ENCODE results near the gene KRTAP26-1.

The KRTAP26-1 gene

GRCh38 chr21:30320215-30320614, at the start of gene KRTAP26-1:
Gene KRTAP26-1, minus strand, starts transcription at chr21:30320315. Its CDS starts 280 bp downstream, at chr21:30320035.
- H3K4me3 Mint-ChIP-seq: no peak within 1 kb of the TSS
- H3K27ac Mint-ChIP-seq (ENCODE audit: low read depth): no peak within 1 kb of the TSS
- DNase-seq (ENCODE audit: low spot score in 2 of 2) (no peak), ATAC-seq (replicated peaks; ENCODE audit: extremely low read depth, poor library complexity, severe bottlenecking) (no peak)
- H3K9me3 Mint-ChIP-seq: peaks cover 11% of the 10 kb centered on the region
- no peaks in the 10 kb centered on the region for H3K27me3 Mint-ChIP-seq
- H3K4me1 Mint-ChIP-seq: no peaks in the 10 kb centered on the region
- H3K36me3 Mint-ChIP-seq (ENCODE audit: insufficient read depth): no peaks in the 10 kb centered on the region

GRCh38 chr21:30355906-30356305, 35.8 kb upstream of the KRTAP26-1 start:
- H3K9me3 Mint-ChIP-seq: peaks cover 5% of the 10 kb centered on the region
- DNase-seq (ENCODE audit: low spot score in 2 of 2) (no peak), ATAC-seq (replicated peaks; ENCODE audit: extremely low read depth, poor library complexity, severe bottlenecking) (no peak)
- no peak overlapping the region for H3K4me3 Mint-ChIP-seq
- H3K4me1 Mint-ChIP-seq: no peaks in the 10 kb centered on the region
- no peaks in the 10 kb centered on the region for H3K36me3 Mint-ChIP-seq (ENCODE audit: insufficient read depth)
- no peaks in the 10 kb centered on the region for H3K27me3 Mint-ChIP-seq
- no peak overlapping the region for H3K27ac Mint-ChIP-seq (ENCODE audit: low read depth)

- Mint-ChIP-seq H3K27me3 (no peaks in the 10 kb centered on the region), H3K4me3 (no peak overlapping the region), H3K9me3 (peaks cover 5% of the 10 kb centered on the region), H3K27ac (ENCODE audit: low read depth) (no peak overlapping the region), H3K36me3 (ENCODE audit: insufficient read depth) (no peaks in the 10 kb centered on the region), H3K4me1 (no peaks in the 10 kb centered on the region)
- ATAC-seq (replicated peaks; ENCODE audit: extremely low read depth, poor library complexity, severe bottlenecking) (no peak), DNase-seq (ENCODE audit: low spot score in 2 of 2) (no peak)
These were observed 34.3 kb upstream of the KRTAP26-1 start for GRCh38 chr21:30354308-30355005.

- no peak overlapping the region for H3K4me3 Mint-ChIP-seq
- ATAC-seq (replicated peaks; ENCODE audit: extremely low read depth, poor library complexity, severe bottlenecking) (no peak), DNase-seq (ENCODE audit: low spot score in 2 of 2) (no peak)
- H3K4me1 Mint-ChIP-seq: no peaks in the 10 kb centered on the region
- no peaks in the 10 kb centered on the region for H3K36me3 Mint-ChIP-seq (ENCODE audit: insufficient read depth)
- H3K27ac Mint-ChIP-seq (ENCODE audit: low read depth): no peak overlapping the region
- peaks cover 11% of the 10 kb centered on the region for H3K9me3 Mint-ChIP-seq
- no peaks in the 10 kb centered on the region for H3K27me3 Mint-ChIP-seq
These were observed 31.4 kb upstream of the KRTAP26-1 start for GRCh38 chr21:30351534-30351933.

- ATAC-seq (replicated peaks; ENCODE audit: extremely low read depth, poor library complexity, severe bottlenecking) (no peak), DNase-seq (ENCODE audit: low spot score in 2 of 2) (no peak)
- Mint-ChIP-seq H3K4me1 (no peaks in the 10 kb centered on the region), H3K27ac (ENCODE audit: low read depth) (no peak overlapping the region), H3K27me3 (no peaks in the 10 kb centered on the region), H3K4me3 (no peak overlapping the region), H3K36me3 (ENCODE audit: insufficient read depth) (no peaks in the 10 kb centered on the region), H3K9me3 (peaks cover 9% of the 10 kb centered on the region)
These were observed 29.5 kb upstream of the KRTAP26-1 start for GRCh38 chr21:30349572-30349971.

- H3K36me3 Mint-ChIP-seq (ENCODE audit: insufficient read depth): no peaks in the 10 kb centered on the region
- DNase-seq (ENCODE audit: low spot score in 2 of 2) (no peak), ATAC-seq (replicated peaks; ENCODE audit: extremely low read depth, poor library complexity, severe bottlenecking) (no peak)
- H3K4me3 Mint-ChIP-seq: no peak within 1 kb of the TSS
- H3K27me3 Mint-ChIP-seq: no peaks in the 10 kb centered on the region
- no peak within 1 kb of the TSS for H3K27ac Mint-ChIP-seq (ENCODE audit: low read depth)
- H3K4me1 Mint-ChIP-seq: no peaks in the 10 kb centered on the region
- H3K9me3 Mint-ChIP-seq: peaks cover 6% of the 10 kb centered on the region
These were observed 28.4 kb upstream of the KRTAP26-1 start, which contains the start of gene KRTAP23-1 for GRCh38 chr21:30348506-30348905. Gene KRTAP23-1, minus strand, starts transcription at chr21:30348606. Its CDS starts 0 bp downstream, at chr21:30348606.

GRCh38 chr21:30345014-30345413, 24.9 kb upstream of the KRTAP26-1 start:
- no peaks in the 10 kb centered on the region for H3K4me1 Mint-ChIP-seq
- H3K27ac Mint-ChIP-seq (ENCODE audit: low read depth): no peak overlapping the region
- ATAC-seq (replicated peaks; ENCODE audit: extremely low read depth, poor library complexity, severe bottlenecking) (no peak), DNase-seq (ENCODE audit: low spot score in 2 of 2) (no peak)
- peaks cover 6% of the 10 kb centered on the region for H3K9me3 Mint-ChIP-seq
- H3K36me3 Mint-ChIP-seq (ENCODE audit: insufficient read depth): no peaks in the 10 kb centered on the region
- H3K4me3 Mint-ChIP-seq: no peak overlapping the region
- no peaks in the 10 kb centered on the region for H3K27me3 Mint-ChIP-seq

GRCh38 chr21:30340714-30341573, 20.8 kb upstream of the KRTAP26-1 start:
- DNase-seq (ENCODE audit: low spot score in 2 of 2) (no peak), ATAC-seq (replicated peaks; ENCODE audit: extremely low read depth, poor library complexity, severe bottlenecking) (no peak)
- H3K4me1 Mint-ChIP-seq: no peaks in the 10 kb centered on the region

GRCh38 chr21:30338717-30339116, 18.6 kb upstream of the KRTAP26-1 start:
- ATAC-seq (replicated peaks; ENCODE audit: extremely low read depth, poor library complexity, severe bottlenecking) (no peak), DNase-seq (ENCODE audit: low spot score in 2 of 2) (no peak)
- H3K36me3 Mint-ChIP-seq (ENCODE audit: insufficient read depth): no peaks in the 10 kb centered on the region
- no peaks in the 10 kb centered on the region for H3K27me3 Mint-ChIP-seq
- H3K4me3 Mint-ChIP-seq: no peak overlapping the region
- H3K4me1 Mint-ChIP-seq: no peaks in the 10 kb centered on the region
- H3K27ac Mint-ChIP-seq (ENCODE audit: low read depth): no peak overlapping the region
- H3K9me3 Mint-ChIP-seq: no peaks in the 10 kb centered on the region

More at GRCh38 chr21:30340714-30341573, 20.8 kb upstream of the KRTAP26-1 start:
- H3K36me3 Mint-ChIP-seq (ENCODE audit: insufficient read depth): no peaks in the 10 kb centered on the region
- H3K27me3 Mint-ChIP-seq: no peaks in the 10 kb centered on the region
- H3K9me3 Mint-ChIP-seq: no peaks in the 10 kb centered on the region
- no peak overlapping the region for H3K27ac Mint-ChIP-seq (ENCODE audit: low read depth)
- H3K4me3 Mint-ChIP-seq: no peak overlapping the region

GRCh38 chr21:30337772-30338171, 17.7 kb upstream of the KRTAP26-1 start:
- no peak for ATAC-seq (replicated peaks; ENCODE audit: extremely low read depth, poor library complexity, severe bottlenecking)
- H3K9me3 Mint-ChIP-seq: no peaks in the 10 kb centered on the region
- no peaks in the 10 kb centered on the region for H3K36me3 Mint-ChIP-seq (ENCODE audit: insufficient read depth)
- H3K27me3 Mint-ChIP-seq: no peaks in the 10 kb centered on the region
- DNase-seq (ENCODE audit: low spot score in 2 of 2): no peak
- no peak overlapping the region for H3K27ac Mint-ChIP-seq (ENCODE audit: low read depth)
- no peaks in the 10 kb centered on the region for H3K4me1 Mint-ChIP-seq
- H3K4me3 Mint-ChIP-seq: no peak overlapping the region

GRCh38 chr21:30337276-30337744, 17.2 kb upstream of the KRTAP26-1 start, which contains the start of gene KRTAP27-1:
Gene KRTAP27-1, minus strand, starts transcription at chr21:30337694. Its CDS starts 26 bp downstream, at chr21:30337668.
- DNase-seq (ENCODE audit: low spot score in 2 of 2) (no peak), ATAC-seq (replicated peaks; ENCODE audit: extremely low read depth, poor library complexity, severe bottlenecking) (no peak)
- H3K36me3 Mint-ChIP-seq (ENCODE audit: insufficient read depth): no peaks in the 10 kb centered on the region
- no peak within 1 kb of the TSS for H3K4me3 Mint-ChIP-seq
- no peak within 1 kb of the TSS for H3K27ac Mint-ChIP-seq (ENCODE audit: low read depth)
- H3K27me3 Mint-ChIP-seq: no peaks in the 10 kb centered on the region
- H3K4me1 Mint-ChIP-seq: no peaks in the 10 kb centered on the region
- no peaks in the 10 kb centered on the region for H3K9me3 Mint-ChIP-seq

GRCh38 chr21:30336596-30336995, 16.5 kb upstream of the KRTAP26-1 start:
- no peaks in the 10 kb centered on the region for H3K9me3 Mint-ChIP-seq
- ATAC-seq (replicated peaks; ENCODE audit: extremely low read depth, poor library complexity, severe bottlenecking) (no peak), DNase-seq (ENCODE audit: low spot score in 2 of 2) (no peak)
- H3K4me1 Mint-ChIP-seq: no peaks in the 10 kb centered on the region
- H3K36me3 Mint-ChIP-seq (ENCODE audit: insufficient read depth): no peaks in the 10 kb centered on the region
- no peak overlapping the region for H3K27ac Mint-ChIP-seq (ENCODE audit: low read depth)
- H3K4me3 Mint-ChIP-seq: no peak overlapping the region
- no peaks in the 10 kb centered on the region for H3K27me3 Mint-ChIP-seq
